Measurements from ENCODE around the gene WDR87.

The WDR87 gene

GRCh38 chr19:37932985-37933936 lies 26.9 kb upstream of the WDR87 start:
- no peak overlapping the region for H3K4me3 ChIP-seq (ENCODE audit: low read depth, low read length)
- in situ Hi-C loops (cut with HindIII; ENCODE audit: low sequenced_read_pairs), result no loop called here
- no peak for TF ChIP-seq CTCF (IDR thresholded peaks at IDR 0.05; ENCODE audit: low read depth, low read length, missing control alignments)
- no peak for DNase-seq (ENCODE audit: low read depth)

- peak overlapping the region; percentile 31 for H3K4me3 ChIP-seq (ENCODE audit: low read depth, low read length)
- TF ChIP-seq CTCF (IDR thresholded peaks at IDR 0.05; ENCODE audit: low read depth, low read length, missing control alignments), result peak; percentile 38
- in situ Hi-C loops (cut with HindIII; ENCODE audit: low sequenced_read_pairs), result no loop called here
- peak; percentile 67 for DNase-seq (ENCODE audit: low read depth)
These were observed 25.7 kb upstream of the WDR87 start for GRCh38 chr19:37931881-37932655.

- no peak for TF ChIP-seq CTCF (IDR thresholded peaks at IDR 0.05; ENCODE audit: low read depth, low read length, missing control alignments)
- in situ Hi-C loops (cut with HindIII; ENCODE audit: low sequenced_read_pairs), result no loop called here
- H3K4me3 ChIP-seq (ENCODE audit: low read depth, low read length), result no peak overlapping the region
- DNase-seq (ENCODE audit: low read depth), result no peak
These were observed 24.0 kb upstream of the WDR87 start for GRCh38 chr19:37930416-37930815.

- peak; percentile 17 for TF ChIP-seq CTCF (IDR thresholded peaks at IDR 0.05; ENCODE audit: low read depth, low read length, missing control alignments)
- no peak for DNase-seq (ENCODE audit: low read depth)
- no peak overlapping the region for H3K4me3 ChIP-seq (ENCODE audit: low read depth, low read length)
- in situ Hi-C loops (cut with HindIII; ENCODE audit: low sequenced_read_pairs), result no loop called here
These were observed 23.0 kb upstream of the WDR87 start for GRCh38 chr19:37929355-37929923.

- no peak overlapping the region for H3K4me3 ChIP-seq (ENCODE audit: low read depth, low read length)
- in situ Hi-C loops (cut with HindIII; ENCODE audit: low sequenced_read_pairs), result no loop called here
- no peak for DNase-seq (ENCODE audit: low read depth)
- no peak for TF ChIP-seq CTCF (IDR thresholded peaks at IDR 0.05; ENCODE audit: low read depth, low read length, missing control alignments)
These were observed 22.3 kb upstream of the WDR87 start for GRCh38 chr19:37928527-37929286.

- in situ Hi-C loops (cut with HindIII; ENCODE audit: low sequenced_read_pairs), result no loop called here
- no peak overlapping the region for H3K4me3 ChIP-seq (ENCODE audit: low read depth, low read length)
- TF ChIP-seq CTCF (IDR thresholded peaks at IDR 0.05; ENCODE audit: low read depth, low read length, missing control alignments), result no peak
- no peak for DNase-seq (ENCODE audit: low read depth)
These were observed 20.3 kb upstream of the WDR87 start for GRCh38 chr19:37926711-37927110.
